ENCODE results near the gene PPP1R16B.
"Not testable (repeated sequence)": the region's sequence is repeated elsewhere in the genome, so short reads cannot be mapped to it uniquely, and the experiment has no call there.

PPP1R16B gene

GRCh38 chr20:38939686-38940085 lies 134.2 kb downstream of the PPP1R16B start:
- no peak for DNase-seq

- DNase-seq, result no peak
Observed at GRCh38 chr20:38940644-38941043, 135.1 kb downstream of the PPP1R16B start.

GRCh38 chr20:38941726-38942389 lies 136.4 kb downstream of the PPP1R16B start:
- DNase-seq, result no peak

- DNase-seq, result no peak
Observed at GRCh38 chr20:38945012-38945411, 139.5 kb downstream of the PPP1R16B start.

- DNase-seq, result no peak
Observed at GRCh38 chr20:38946836-38947235, 141.3 kb downstream of the PPP1R16B start.

- no peak for DNase-seq
Observed at GRCh38 chr20:38947931-38948362, 142.4 kb downstream of the PPP1R16B start.

- DNase-seq, result no peak
Observed at GRCh38 chr20:38950254-38950653, 144.8 kb downstream of the PPP1R16B start.

- no peak for DNase-seq
Observed at GRCh38 chr20:38951611-38952010, 146.1 kb downstream of the PPP1R16B start.

- DNase-seq, result no peak
Observed at GRCh38 chr20:38952153-38952552, 146.7 kb downstream of the PPP1R16B start.

- no peak for DNase-seq
Observed at GRCh38 chr20:38953630-38954340, 148.3 kb downstream of the PPP1R16B start.

GRCh38 chr20:38957235-38957876 lies 151.9 kb downstream of the PPP1R16B start:
- DNase-seq, result no peak

GRCh38 chr20:38957915-38958485 lies 152.5 kb downstream of the PPP1R16B start:
- no peak for DNase-seq

- DNase-seq, result not testable (repeated sequence)
Observed at GRCh38 chr20:38960187-38960687, 154.7 kb downstream of the PPP1R16B start.

- DNase-seq, result peak; percentile 30
Observed at GRCh38 chr20:38961530-38962043, 156.1 kb downstream of the PPP1R16B start.

- DNase-seq, result peak; percentile 100
Observed at GRCh38 chr20:38962044-38962927, 156.8 kb downstream of the PPP1R16B start, which contains the start of gene DHX35. Gene DHX35, plus strand, starts transcription at chr20:38962344. Its CDS starts 24 bp downstream, at chr20:38962368.

- DNase-seq, result no peak
Observed at GRCh38 chr20:38962928-38963401, 157.5 kb downstream of the PPP1R16B start.

GRCh38 chr20:38963745-38964144 lies 158.2 kb downstream of the PPP1R16B start:
- no peak for DNase-seq

GRCh38 chr20:38965264-38965663 lies 159.8 kb downstream of the PPP1R16B start:
- DNase-seq, result no peak

- DNase-seq, result no peak
Observed at GRCh38 chr20:38968090-38968489, 162.6 kb downstream of the PPP1R16B start.

- no peak for DNase-seq
Observed at GRCh38 chr20:38969708-38970107, 164.2 kb downstream of the PPP1R16B start.

GRCh38 chr20:38970302-38970701 lies 164.8 kb downstream of the PPP1R16B start:
- no peak for DNase-seq

All from activated CD8-positive, alpha-beta memory T cell treated with anti-CD3 and anti-CD28 coated beads, Interleukin-2, amount 50 U/mL, for 4 hours (primary cell).